SKM-1 treated with dmso at 0.1 percent for 144 hours (cell line): ENCODE data around the gene SEMA3C.

ENCODE experiments used
- DNase-seq: peaks from one replicate; lab custom pipeline; 2025; ENCODE audit not compliant: unreplicated experiment; lab: John Stamatoyannopoulos, UW

The SEMA3C gene

GRCh38 chr7:80829527-80829926 is 89.3 kb downstream of the SEMA3C start:
- DNase-seq, result no peak

- DNase-seq, result no peak
Observed at GRCh38 chr7:80827239-80827633, 91.6 kb downstream of the SEMA3C start.

DNA sequence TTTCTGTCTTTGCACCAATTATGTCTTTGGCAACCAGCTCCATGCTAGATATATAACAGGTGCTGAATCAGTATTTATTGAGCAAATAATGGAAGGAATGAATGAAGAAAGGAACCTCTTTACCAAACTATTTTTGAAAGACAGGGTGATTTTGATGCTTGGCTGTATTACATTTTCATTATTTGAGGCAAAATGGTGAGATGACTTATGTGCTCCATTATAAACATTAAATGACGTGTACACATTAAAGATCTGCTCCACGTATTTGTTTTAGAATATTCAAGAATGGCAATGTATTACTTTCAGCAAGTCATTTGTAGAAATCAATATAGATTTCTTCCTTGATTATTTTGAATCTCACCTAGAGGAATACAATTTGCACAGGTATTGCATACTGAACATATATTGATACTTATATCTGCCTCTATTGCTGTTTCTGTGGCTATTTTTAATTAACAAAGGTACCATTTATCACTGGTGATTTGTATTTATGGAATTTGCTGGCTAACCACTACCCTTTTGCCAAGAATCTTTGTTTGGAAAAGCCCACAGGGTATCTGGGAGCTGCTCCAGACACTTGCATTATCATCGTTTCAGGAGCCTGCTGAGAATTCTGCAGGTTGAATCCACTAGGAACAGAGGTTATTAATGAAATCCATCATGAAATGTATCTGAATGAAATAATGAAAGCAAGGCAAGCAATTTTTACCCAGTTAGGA is 92.2 kb downstream of the SEMA3C start:
- DNase-seq, result no peak

DNA sequence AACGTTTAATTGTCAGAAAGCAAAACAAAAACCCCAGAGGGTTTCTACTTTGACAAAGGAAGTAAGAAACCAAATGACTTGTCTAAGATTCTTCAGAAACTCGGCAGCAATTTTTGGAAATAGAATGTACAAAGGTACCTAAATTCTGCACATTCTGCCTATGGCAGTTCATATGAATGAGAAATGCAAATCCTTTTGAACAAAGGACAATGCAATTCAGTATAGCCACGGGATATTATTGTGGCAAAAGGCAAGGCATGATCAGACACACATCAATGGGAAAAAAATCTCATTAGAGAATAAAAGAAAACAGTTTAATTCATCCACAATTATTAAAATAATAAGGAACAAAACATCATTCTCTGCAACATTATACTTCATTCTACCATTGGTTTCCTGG is 93.4 kb downstream of the SEMA3C start:
- DNase-seq, result no peak

DNA sequence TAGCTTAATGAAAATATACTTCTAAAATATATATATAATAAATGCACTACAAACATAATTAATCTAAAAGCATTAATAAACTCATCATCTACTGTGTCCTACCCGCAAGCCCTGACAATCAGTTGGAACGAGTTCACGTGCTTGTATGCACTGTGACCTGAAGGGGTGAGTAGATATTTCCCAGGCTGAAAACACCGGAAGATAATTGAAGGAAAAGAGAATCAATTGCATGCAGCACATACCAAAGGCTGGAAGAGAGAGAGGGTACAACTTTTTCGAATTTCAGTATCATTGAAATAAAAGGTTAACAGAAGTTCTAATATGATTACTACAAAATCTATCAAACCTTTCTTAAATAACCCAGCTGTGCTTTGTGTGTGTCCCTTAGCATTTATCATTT is 94.6 kb downstream of the SEMA3C start:
- no peak for DNase-seq

GRCh38 chr7:80823057-80823456 is 95.8 kb downstream of the SEMA3C start:
- DNase-seq, result no peak

GRCh38 chr7:80821771-80822319 is 97.0 kb downstream of the SEMA3C start:
- no peak for DNase-seq

DNA sequence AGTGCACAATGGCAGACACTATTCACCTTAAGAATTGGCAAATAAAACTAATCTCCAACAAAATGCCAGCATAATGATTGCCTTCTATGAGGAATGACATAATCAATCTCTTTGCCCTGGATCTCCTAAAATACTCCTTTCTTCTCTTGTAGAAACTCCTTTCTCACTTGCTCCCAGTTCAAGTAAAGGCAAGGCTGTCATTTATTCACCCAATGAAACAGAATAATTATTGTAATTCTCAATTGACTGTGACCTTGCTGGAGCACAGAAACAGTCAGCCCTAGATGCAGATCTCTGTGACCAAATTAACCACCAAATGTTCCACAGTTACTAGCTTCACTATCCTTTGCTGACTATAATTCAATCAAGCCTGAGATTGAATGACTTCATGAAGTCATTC is 99.3 kb downstream of the SEMA3C start:
- no peak for DNase-seq

DNA sequence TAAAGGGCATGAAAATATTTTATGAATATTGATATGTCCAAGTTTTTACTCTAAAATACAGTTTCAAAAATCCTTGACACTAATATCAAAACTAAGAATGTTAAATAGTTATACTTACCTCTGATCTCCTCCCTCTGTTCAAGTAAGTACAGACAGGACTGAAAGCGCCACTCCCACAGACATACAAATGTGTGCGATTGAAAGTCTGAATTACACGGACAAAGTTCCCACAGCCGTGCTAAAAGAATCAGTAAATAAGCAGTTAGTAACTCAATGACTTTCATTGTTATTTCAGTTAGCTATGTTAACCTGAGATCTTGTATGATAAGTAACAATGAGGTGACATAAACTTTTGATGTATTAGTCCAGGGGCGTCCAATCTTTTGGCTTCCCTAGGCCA is 100.7 kb downstream of the SEMA3C start:
- no peak for DNase-seq

DNA sequence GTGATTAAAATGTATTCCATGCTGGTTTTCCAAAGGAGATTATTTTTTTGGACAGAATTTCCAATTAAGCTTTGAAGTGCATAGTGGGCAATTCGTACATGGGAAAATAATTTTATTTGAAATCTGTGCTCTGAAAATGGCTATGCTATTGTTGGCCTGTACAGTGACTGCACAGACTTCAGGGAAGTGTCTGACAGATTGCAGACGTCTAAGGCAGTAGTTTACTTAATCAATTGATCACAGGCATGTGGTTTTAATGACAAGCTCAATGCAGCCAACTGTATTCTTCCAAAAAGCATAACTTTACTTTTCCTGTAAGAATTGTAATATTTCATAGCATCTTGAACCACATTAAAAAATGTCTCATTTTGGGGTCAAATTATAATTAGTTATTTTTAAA is 102.0 kb downstream of the SEMA3C start:
- no peak for DNase-seq

GRCh38 chr7:80815733-80816132 is 103.1 kb downstream of the SEMA3C start:
- DNase-seq, result no peak

DNA sequence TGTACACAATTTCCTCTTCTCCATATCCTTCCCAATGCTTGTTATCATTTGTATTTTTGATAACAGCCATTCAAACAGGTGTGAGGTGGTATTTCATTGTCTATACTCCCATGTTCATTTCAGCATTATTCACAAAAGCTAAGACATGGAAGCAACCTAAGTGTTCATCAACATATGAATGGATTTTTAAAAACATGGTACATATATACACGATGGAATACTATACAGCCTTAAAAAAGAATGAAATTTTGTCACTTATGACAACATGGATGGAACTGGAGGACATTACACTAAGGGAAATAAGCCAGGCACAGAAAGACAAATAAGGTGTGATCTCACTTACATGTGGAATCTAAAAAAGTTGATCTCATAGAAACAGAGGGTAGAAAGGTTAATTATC is 109.3 kb downstream of the SEMA3C start:
- no peak for DNase-seq

- no peak for DNase-seq
Observed at GRCh38 chr7:80807166-80807900, 111.5 kb downstream of the SEMA3C start.

- DNase-seq, result no peak
Observed at GRCh38 chr7:80806663-80807062, 112.2 kb downstream of the SEMA3C start.

- no peak for DNase-seq
Observed at GRCh38 chr7:80804589-80804988, 114.3 kb downstream of the SEMA3C start.

DNA sequence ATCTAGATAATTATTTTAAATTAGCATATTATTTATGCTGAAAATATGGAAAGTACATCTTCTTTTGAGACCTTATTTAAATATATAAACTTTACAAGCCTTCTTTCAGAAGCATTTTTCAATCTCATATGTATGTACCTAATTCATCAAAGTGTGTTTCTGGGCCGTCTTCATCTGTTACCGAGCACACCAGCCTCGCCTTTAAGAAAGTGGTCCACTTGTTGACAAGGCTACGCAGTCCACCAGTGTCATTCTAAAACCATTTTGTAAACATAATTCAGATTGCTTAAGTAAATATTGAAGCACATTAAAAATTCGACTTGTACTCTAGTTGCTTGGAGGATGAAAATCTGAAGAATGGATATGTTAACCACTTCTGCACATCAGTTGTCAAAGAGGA is 116.3 kb downstream of the SEMA3C start:
- DNase-seq, result no peak

- DNase-seq, result no peak
Observed at GRCh38 chr7:80794631-80795573, 123.9 kb downstream of the SEMA3C start.

GRCh38 chr7:80791509-80791929 is 127.3 kb downstream of the SEMA3C start:
- no peak for DNase-seq

DNA sequence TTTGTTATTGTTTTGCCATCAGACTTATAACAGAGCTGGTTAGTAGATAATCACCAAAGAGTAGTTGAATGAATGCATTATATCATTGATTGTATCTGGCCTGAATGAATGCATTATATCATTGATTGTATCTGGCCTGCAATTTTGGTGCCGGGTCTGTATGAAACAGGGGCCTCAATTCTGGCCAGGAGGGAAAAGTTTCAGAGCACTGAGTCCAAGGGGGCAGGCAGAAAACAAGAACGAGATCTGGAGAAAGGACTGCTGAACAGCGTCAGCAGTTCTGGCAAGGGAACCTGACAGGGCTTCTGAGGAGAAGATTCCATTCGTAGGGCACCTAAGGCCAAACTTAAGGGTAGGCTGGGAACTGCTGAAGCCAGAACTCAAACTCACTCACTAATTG is 128.0 kb downstream of the SEMA3C start:
- no peak for DNase-seq

- no peak for DNase-seq
Observed at GRCh38 chr7:80787721-80788120, 131.1 kb downstream of the SEMA3C start.

DNA sequence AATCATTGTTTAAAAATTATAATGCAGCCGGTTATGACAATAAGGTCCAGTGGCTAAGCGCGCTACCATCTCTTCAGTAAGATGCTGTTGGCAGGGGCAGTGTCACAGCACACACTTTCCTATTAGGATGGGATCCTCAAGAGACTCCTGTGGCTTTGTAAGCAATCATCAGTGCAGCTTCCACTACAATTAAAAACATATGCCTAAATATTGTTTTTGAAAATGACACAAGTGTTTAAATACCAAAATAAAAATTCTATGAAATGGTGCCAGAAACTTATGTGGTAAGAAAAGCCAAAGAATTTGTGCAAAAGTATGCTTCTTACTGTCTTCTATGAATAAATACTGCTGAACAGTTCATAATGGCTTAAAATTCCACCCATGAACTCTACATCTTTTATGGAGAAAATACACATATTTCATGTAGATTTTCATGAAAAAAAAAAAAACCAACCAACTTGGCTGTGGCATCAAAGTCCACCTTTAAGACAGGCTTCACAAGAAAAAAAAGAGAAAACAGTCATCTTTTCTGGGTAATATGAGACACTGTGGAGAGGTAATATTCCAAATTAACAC is 132.8 kb downstream of the SEMA3C start:
- DNase-seq, result no peak
